WERI-Rb-1 (cell line): Measurements from ENCODE around the gene PTPN1.

Experiments used
- DNase-seq: peaks from one replicate; pipeline ENCODE4 v3.0.0-alpha.2; 2020
- H3K27ac ChIP-seq: fragments of 250-450 bp; sonication (Bioruptor Pico); 2 replicates; pipeline ENCODE4 v1.5.1; 2020; ENCODE audit warnings: mild to moderate bottlenecking, moderate library complexity
- H3K27me3 ChIP-seq: fragments of 250-450 bp; sonication (Bioruptor Pico); 2 replicates; pipeline ENCODE4 v1.5.1; 2021; ENCODE audit warnings: mild to moderate bottlenecking, low read depth, moderate library complexity; ENCODE audit not compliant: insufficient read depth, severe bottlenecking
- H3K36me3 ChIP-seq: fragments of 250-450 bp; sonication (Bioruptor Pico); 2 replicates; pipeline ENCODE4 v1.5.1; 2020; ENCODE audit warnings: mild to moderate bottlenecking, moderate library complexity
- H3K4me3 ChIP-seq: 2 replicates; pipeline ENCODE4 v1.5.1; 2011; ENCODE audit warnings: low read depth, mild to moderate bottlenecking, control low read depth, low read length
- H3K9me3 ChIP-seq: fragments of 250-450 bp; sonication (Bioruptor Pico); 2 replicates; pipeline ENCODE4 v1.5.1; 2021; ENCODE audit warnings: mild to moderate bottlenecking, moderate library complexity; ENCODE audit not compliant: severe bottlenecking
- CTCF ChIP-seq: IDR thresholded peaks from 2 replicates; pipeline ENCODE4 v1.5.1; 2011; ENCODE audit warnings: low read depth, mild to moderate bottlenecking, control low read depth, inconsistent platforms, low read length

Gene PTPN1

GRCh38 chr20:50604451-50604850, 94.3 kb downstream of the PTPN1 start:
- TF ChIP-seq CTCF = no peak
- Histone ChIP-seq H3K9me3 (no peaks in the 10 kb centered on the region), H3K27me3 (no peaks in the 10 kb centered on the region), H3K4me3 (no peak overlapping the region), H3K27ac (no peak overlapping the region), H3K36me3 (no peaks in the 10 kb centered on the region)
- no peak for DNase-seq

- no peaks in the 10 kb centered on the region for H3K9me3 ChIP-seq
- H3K4me3 ChIP-seq = no peak overlapping the region
- no peaks in the 10 kb centered on the region for H3K36me3 ChIP-seq
- no peak for DNase-seq
- no peak overlapping the region for H3K27ac ChIP-seq
- no peaks in the 10 kb centered on the region for H3K27me3 ChIP-seq
- TF ChIP-seq CTCF = no peak
These were observed 95.0 kb downstream of the PTPN1 start for GRCh38 chr20:50605136-50605535.

GRCh38 chr20:50607436-50607835, 97.3 kb downstream of the PTPN1 start:
- H3K9me3 ChIP-seq = no peaks in the 10 kb centered on the region
- no peaks in the 10 kb centered on the region for H3K36me3 ChIP-seq
- no peak for TF ChIP-seq CTCF
- no peaks in the 10 kb centered on the region for H3K27me3 ChIP-seq
- H3K27ac ChIP-seq = no peak overlapping the region
- no peak for DNase-seq
- H3K4me3 ChIP-seq = no peak overlapping the region

- TF ChIP-seq CTCF = no peak
- H3K27me3 ChIP-seq = no peaks in the 10 kb centered on the region
- DNase-seq = no peak
- H3K9me3 ChIP-seq = no peaks in the 10 kb centered on the region
- no peak overlapping the region for H3K4me3 ChIP-seq
- H3K36me3 ChIP-seq = no peaks in the 10 kb centered on the region
- H3K27ac ChIP-seq = no peak overlapping the region
These were observed 97.9 kb downstream of the PTPN1 start for GRCh38 chr20:50607850-50608749.

GRCh38 chr20:50608750-50609104, 98.5 kb downstream of the PTPN1 start:
- no peaks in the 10 kb centered on the region for H3K27me3 ChIP-seq

More at GRCh38 chr20:50608750-50609104, 98.5 kb downstream of the PTPN1 start:
- no peaks in the 10 kb centered on the region for H3K9me3 ChIP-seq
- H3K4me3 ChIP-seq = no peak overlapping the region
- no peak for TF ChIP-seq CTCF
- DNase-seq = no peak
- no peaks in the 10 kb centered on the region for H3K36me3 ChIP-seq
- no peak overlapping the region for H3K27ac ChIP-seq
